Osteoblast (primary cell): Measurements from ENCODE around the gene SHOC2. TPM values are rescaled to one million over a fixed set of nuclear protein-coding genes. Genes with fewer than 3 reads are reported as not detected.

Experiments used
- DNase-seq: peaks from one replicate; pipeline ENCODE4 v3.0.0; 2011; ENCODE audit warnings: low spot score, mixed read lengths; ENCODE audit not compliant: insufficient read length; ENCODE audit errors: missing footprints
- H2AFZ ChIP-seq: 2 replicates; pipeline ENCODE4 v1.6.0; 2011; ENCODE audit warnings: mild to moderate bottlenecking, low read length
- H3K27ac ChIP-seq: 2 replicates; pipeline ENCODE4 v1.5.1; 2011; ENCODE audit warnings: mild to moderate bottlenecking, low read depth, low read length, moderate library complexity
- H3K27me3 ChIP-seq: 2 replicates; pipeline ENCODE4 v1.6.0; 2012; ENCODE audit warnings: mild to moderate bottlenecking, control low read depth, inconsistent platforms, low read length, moderate library complexity; ENCODE audit not compliant: insufficient read depth
- H3K36me3 ChIP-seq: 2 replicates; pipeline ENCODE4 v1.5.1; 2011; ENCODE audit warnings: mild to moderate bottlenecking, low read length, control low read depth, moderate library complexity; ENCODE audit not compliant: insufficient read depth
- H3K4me1 ChIP-seq: 2 replicates; pipeline ENCODE4 v1.5.1; 2011; ENCODE audit warnings: mild to moderate bottlenecking, low read length, control low read depth, moderate library complexity; ENCODE audit not compliant: insufficient read depth
- H3K4me2 ChIP-seq: 2 replicates; pipeline ENCODE4 v1.6.0; 2011; ENCODE audit warnings: mild to moderate bottlenecking, low read length; ENCODE audit not compliant: insufficient read depth
- H3K4me3 ChIP-seq: fragments of 200-600 bp; sonication (generic); 3 replicates; pipeline ENCODE4 v1.5.1; 2012; ENCODE audit warnings: mild to moderate bottlenecking, low read length, inconsistent platforms; ENCODE audit not compliant: insufficient read depth
- H3K79me2 ChIP-seq: 2 replicates; pipeline ENCODE4 v1.6.0; 2012; ENCODE audit warnings: mild to moderate bottlenecking, low read length, control low read depth, inconsistent platforms; ENCODE audit not compliant: insufficient read depth
- H3K9me3 ChIP-seq: 2 replicates; pipeline ENCODE4 v1.5.1; 2011; ENCODE audit warnings: low read depth, low read length, control low read depth
- H4K20me1 ChIP-seq: 2 replicates; pipeline ENCODE4 v1.6.0; 2012; ENCODE audit warnings: mild to moderate bottlenecking, low read length, control low read depth; ENCODE audit not compliant: insufficient read depth
- CTCF ChIP-seq: IDR thresholded peaks from 2 replicates; pipeline ENCODE4 v1.5.1; 2011; ENCODE audit warnings: mild to moderate bottlenecking, low read depth, low read length, moderate library complexity; ENCODE audit errors: extremely low read depth
- total RNA-seq: library from RNA; depleted of rRNA; stranded (reverse); fragments of >200 nt; gene quantifications from 2 replicates; pipeline ENCODE4 v1.2.3, GENCODE V29; 2012

Gene SHOC2
- total RNA-seq, 1 donor: 73.8 TPM

GRCh38 chr10:110967009-110967630 is 47.7 kb downstream of the SHOC2 start:
- Histone ChIP-seq H3K4me3 (no peak overlapping the region), H3K9me3 (no peaks in the 10 kb centered on the region), H3K27me3 (no peaks in the 10 kb centered on the region), H2AFZ (no peak overlapping the region), H3K79me2 (peaks cover 90% of the 10 kb centered on the region), H3K4me1 (peaks cover 16% of the 10 kb centered on the region), H4K20me1 (peaks cover 23% of the 10 kb centered on the region), H3K27ac (no peak overlapping the region), H3K36me3 (no peaks in the 10 kb centered on the region), H3K4me2 (no peak overlapping the region)
- no peak for TF ChIP-seq CTCF
- DNase-seq: no peak

- Histone ChIP-seq H3K27me3 (no peaks in the 10 kb centered on the region), H3K4me3 (no peak overlapping the region), H2AFZ (no peak overlapping the region), H3K36me3 (no peaks in the 10 kb centered on the region), H3K79me2 (peaks cover 90% of the 10 kb centered on the region), H3K9me3 (no peaks in the 10 kb centered on the region), H3K4me2 (no peak overlapping the region), H4K20me1 (peaks cover 25% of the 10 kb centered on the region), H3K4me1 (peaks cover 16% of the 10 kb centered on the region), H3K27ac (no peak overlapping the region)
- DNase-seq: no peak
- no peak for TF ChIP-seq CTCF
These were observed 48.2 kb downstream of the SHOC2 start for GRCh38 chr10:110967645-110968044.

GRCh38 chr10:110969183-110969582 is 49.8 kb downstream of the SHOC2 start:
- H3K27ac ChIP-seq: no peak overlapping the region
- H3K4me1 ChIP-seq: peaks cover 16% of the 10 kb centered on the region
- no peak for DNase-seq
- no peaks in the 10 kb centered on the region for H3K36me3 ChIP-seq
- no peak for TF ChIP-seq CTCF
- no peak overlapping the region for H3K4me3 ChIP-seq
- H3K27me3 ChIP-seq: no peaks in the 10 kb centered on the region
- H2AFZ ChIP-seq: no peak overlapping the region
- H3K79me2 ChIP-seq: peaks cover 89% of the 10 kb centered on the region
- H3K9me3 ChIP-seq: no peaks in the 10 kb centered on the region
- peaks cover 26% of the 10 kb centered on the region for H4K20me1 ChIP-seq
- H3K4me2 ChIP-seq: no peak overlapping the region

GRCh38 chr10:110971638-110972037 is 52.2 kb downstream of the SHOC2 start:
- H4K20me1 ChIP-seq: peaks cover 27% of the 10 kb centered on the region
- H3K4me3 ChIP-seq: no peak overlapping the region
- DNase-seq: no peak
- no peaks in the 10 kb centered on the region for H3K27me3 ChIP-seq
- no peak for TF ChIP-seq CTCF
- H3K4me1 ChIP-seq: peaks cover 4% of the 10 kb centered on the region
- no peak overlapping the region for H3K27ac ChIP-seq
- no peaks in the 10 kb centered on the region for H3K9me3 ChIP-seq
- H3K4me2 ChIP-seq: no peak overlapping the region
- H2AFZ ChIP-seq: no peak overlapping the region
- H3K79me2 ChIP-seq: peaks cover 89% of the 10 kb centered on the region
- no peaks in the 10 kb centered on the region for H3K36me3 ChIP-seq
